ENCODE measurements around the gene IGDCC3. TPM values are rescaled to one million over a fixed set of nuclear protein-coding genes. Genes with fewer than 3 reads are reported as not detected.

The IGDCC3 gene
- total RNA-seq, result not detected

DNA sequence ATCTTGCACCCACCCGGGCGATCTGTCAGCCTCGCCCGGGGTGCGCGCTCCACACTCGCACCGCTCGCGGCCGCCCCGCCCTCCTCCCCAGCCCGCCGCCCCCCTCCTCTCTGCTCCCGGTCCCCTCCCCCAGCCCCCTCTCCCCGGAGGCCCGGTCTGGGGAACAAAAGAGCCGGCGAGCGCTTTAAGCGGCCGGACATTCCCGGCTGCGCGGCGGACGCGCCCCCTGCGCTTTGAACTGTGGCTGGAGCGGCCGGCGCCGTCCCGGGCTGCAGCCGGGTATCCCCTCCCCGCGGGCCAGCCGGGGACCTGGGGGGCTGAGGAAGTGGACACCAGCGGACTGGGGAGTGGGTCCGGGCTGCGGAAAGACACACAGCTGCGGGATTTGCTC is at the start of gene IGDCC3:
Gene IGDCC3 (minus strand): TSS at position 27 of the 391 bp plus-strand sequence. CDS start 214 bp downstream, outside the sequence.
- H3K27ac ChIP-seq, result no peak within 1 kb of the TSS
- peaks cover 0 to 5% of the 10 kb centered on the region in 2 donors for H3K27me3 ChIP-seq

DNA sequence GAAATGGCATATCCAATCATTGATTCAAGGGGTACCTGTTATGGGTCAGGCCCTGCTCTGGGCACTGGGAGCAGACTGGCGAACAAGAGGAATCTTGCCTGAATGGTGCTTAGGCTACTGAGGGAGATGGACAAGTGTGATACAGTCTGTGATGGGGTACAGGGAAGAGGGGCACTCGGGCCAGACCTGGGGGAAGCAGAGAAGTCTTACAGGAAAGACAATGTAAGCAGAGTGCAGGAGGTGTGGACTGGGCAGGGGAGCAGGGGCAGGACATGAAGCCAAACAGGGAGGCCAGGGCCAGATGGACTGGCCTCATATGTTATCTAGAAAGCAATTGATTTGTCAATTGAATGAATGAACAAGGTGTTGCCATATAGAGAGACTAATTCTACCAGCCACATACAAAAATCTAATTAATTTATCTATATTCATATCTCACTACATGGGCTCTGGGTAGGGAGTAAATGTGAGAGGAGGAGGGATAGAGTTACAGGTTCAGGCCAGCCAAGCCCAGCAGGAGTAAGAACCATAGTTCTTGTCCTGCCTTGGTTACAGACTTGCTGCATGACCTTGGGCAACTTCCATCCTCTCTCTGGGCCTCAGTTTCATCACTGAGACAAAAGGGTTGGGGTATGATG is 48.5 kb upstream of the IGDCC3 start:
- H3K4me1 ChIP-seq, result peaks cover 0 to 11% of the 10 kb centered on the region in 2 donors

More for the DNA sequence above, at the start of gene IGDCC3:
- Histone ChIP-seq H3K4me1 (peaks cover 0 to 19% of the 10 kb centered on the region in 2 donors), H3K4me3 (peak within 1 kb of the TSS; percentile 39 to 60), H3K9me3 (no peaks in the 10 kb centered on the region), H3K36me3 (no peaks in the 10 kb centered on the region)
- TF ChIP-seq, protein P1, sequence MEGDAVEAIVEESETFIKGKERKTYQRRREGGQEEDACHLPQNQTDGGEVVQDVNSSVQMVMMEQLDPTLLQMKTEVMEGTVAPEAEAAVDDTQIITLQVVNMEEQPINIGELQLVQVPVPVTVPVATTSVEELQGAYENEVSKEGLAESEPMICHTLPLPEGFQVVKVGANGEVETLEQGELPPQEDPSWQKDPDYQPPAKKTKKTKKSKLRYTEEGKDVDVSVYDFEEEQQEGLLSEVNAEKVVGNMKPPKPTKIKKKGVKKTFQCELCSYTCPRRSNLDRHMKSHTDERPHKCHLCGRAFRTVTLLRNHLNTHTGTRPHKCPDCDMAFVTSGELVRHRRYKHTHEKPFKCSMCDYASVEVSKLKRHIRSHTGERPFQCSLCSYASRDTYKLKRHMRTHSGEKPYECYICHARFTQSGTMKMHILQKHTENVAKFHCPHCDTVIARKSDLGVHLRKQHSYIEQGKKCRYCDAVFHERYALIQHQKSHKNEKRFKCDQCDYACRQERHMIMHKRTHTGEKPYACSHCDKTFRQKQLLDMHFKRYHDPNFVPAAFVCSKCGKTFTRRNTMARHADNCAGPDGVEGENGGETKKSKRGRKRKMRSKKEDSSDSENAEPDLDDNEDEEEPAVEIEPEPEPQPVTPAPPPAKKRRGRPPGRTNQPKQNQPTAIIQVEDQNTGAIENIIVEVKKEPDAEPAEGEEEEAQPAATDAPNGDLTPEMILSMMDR (IDR thresholded peaks at IDR 0.05), result no peak
- no peak for DNase-seq (ENCODE audit: low spot score)

DNA sequence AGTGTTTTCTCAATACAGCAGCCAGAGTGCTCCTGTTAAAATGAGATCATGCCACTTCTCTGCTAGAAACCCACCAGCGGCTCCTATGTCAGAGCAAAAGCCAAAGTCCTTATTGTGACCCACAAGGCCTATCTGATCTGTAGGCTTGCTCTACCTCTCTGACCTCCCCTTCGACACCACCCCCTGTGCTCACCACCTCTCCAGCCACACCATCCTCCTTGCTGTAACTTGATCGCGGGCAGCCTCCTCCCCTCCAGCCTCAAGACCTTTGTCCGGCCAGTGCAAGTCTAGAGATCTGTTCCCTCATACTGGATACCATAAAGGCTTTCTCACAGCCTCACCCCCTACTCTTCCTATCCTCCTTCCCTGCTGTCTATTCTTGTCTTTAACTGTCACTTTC is 46.9 kb upstream of the IGDCC3 start:
- Histone ChIP-seq H3K4me1 (peaks cover 0 to 21% of the 10 kb centered on the region in 2 donors), H3K4me3 (no peak overlapping the region), H3K9me3 (no peaks in the 10 kb centered on the region), H3K36me3 (no peaks in the 10 kb centered on the region), H3K27ac (no peak overlapping the region), H3K27me3 (no peaks in the 10 kb centered on the region)
- DNase-seq (ENCODE audit: low spot score), result no peak
- TF ChIP-seq, protein P1 (IDR thresholded peaks at IDR 0.05), result no peak

More for the DNA sequence above, 48.5 kb upstream of the IGDCC3 start:
- no peaks in the 10 kb centered on the region for H3K36me3 ChIP-seq
- no peak for DNase-seq (ENCODE audit: low spot score)
- TF ChIP-seq, protein P1 (IDR thresholded peaks at IDR 0.05), result no peak
- no peaks in the 10 kb centered on the region for H3K9me3 ChIP-seq
- no peak overlapping the region for H3K27ac ChIP-seq
- H3K27me3 ChIP-seq, result no peaks in the 10 kb centered on the region
- H3K4me3 ChIP-seq, result no peak overlapping the region

DNA sequence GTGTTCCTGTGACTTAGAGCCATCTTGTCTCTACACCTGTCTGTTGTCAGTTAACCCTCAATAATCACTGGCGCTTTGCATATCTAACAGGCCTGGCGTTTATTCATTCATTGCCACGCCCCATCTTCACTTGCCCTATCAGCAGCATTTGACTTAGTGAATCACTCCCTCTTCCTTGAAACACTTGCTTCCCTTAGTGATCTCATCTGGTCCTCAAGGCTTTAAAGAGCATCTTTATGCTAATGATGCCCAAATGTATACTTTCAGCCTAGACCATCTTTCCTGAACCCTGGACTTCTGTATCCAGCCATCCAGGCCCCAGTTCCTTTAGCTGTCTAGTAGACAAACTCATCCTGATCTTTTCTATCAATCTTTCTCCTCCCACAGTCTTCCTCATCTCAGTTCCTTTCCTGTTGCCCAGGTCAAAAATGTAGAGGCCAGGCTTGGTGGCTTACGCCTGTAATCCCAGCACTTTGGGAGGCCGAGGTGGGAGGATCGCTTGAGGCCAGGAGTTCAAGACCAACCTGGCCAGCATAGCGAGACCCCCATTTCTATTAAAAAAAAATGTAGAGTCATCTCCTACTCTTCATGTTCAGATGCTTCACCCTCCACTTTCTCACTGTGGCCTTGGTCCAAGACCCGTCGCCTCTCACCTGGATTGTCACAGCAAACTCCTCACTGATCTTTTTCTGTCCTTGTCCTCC is 46.3 kb upstream of the IGDCC3 start:
- Histone ChIP-seq H3K4me3 (no peak overlapping the region), H3K27me3 (no peaks in the 10 kb centered on the region), H3K4me1 (peaks cover 0 to 21% of the 10 kb centered on the region in 2 donors), H3K36me3 (no peaks in the 10 kb centered on the region), H3K9me3 (no peaks in the 10 kb centered on the region), H3K27ac (no peak overlapping the region)
- no peak for DNase-seq (ENCODE audit: low spot score)
- TF ChIP-seq, protein P1 (IDR thresholded peaks at IDR 0.05), result no peak

DNA sequence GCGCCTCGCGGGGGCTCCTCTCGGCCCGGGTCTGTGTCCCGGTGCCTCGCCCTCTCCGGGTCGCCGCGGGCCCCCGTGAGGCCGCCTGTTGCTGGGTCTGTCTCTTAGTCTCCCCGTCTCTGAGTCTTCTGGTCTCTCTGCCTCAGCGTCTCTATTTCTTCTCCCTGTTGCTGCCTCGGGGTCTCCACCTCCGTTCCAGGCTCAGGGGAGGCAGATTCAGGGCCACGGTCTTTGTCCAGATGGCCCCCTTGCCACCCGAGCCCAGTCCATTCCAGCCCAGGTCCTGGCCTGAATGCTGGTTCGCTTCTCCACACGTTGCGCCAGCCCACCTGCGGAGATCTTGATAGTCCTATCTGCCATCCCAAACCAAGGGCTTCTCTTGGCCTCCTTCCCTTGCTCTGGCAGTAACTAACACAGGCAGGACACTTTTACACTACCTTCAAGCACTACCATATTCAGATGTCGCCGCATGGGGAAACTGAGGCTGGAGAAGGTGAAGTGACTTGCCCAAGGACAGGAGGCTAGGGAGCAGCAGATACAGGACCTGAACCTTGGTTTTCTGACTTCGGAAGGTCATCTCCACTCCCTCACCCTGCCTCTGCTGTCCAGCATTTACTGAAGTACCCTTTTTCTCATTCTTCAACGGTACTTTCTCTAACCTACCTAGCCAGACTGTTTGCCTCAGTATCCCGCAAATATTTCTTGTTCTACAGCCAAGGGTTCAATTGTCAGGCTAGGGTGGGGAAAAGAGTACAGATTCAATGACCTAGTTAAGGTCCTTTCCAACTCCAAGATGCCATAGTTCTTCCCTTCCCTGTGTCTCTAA is 45.6 kb upstream of the IGDCC3 start:
- TF ChIP-seq, protein P1 (IDR thresholded peaks at IDR 0.05), result no peak
- Histone ChIP-seq H3K36me3 (no peaks in the 10 kb centered on the region), H3K9me3 (no peaks in the 10 kb centered on the region), H3K4me3 (peak overlapping the region; percentile 23 to 63), H3K27ac (no peak overlapping the region), H3K4me1 (peaks cover 0 to 21% of the 10 kb centered on the region in 2 donors), H3K27me3 (no peaks in the 10 kb centered on the region)
- no peak for DNase-seq (ENCODE audit: low spot score)
